GM20000 (cell line): ENCODE measurements around the gene CMBL.

Source experiments
- DNase-seq: peaks from one replicate; pipeline ENCODE4 v3.0.0; 2012; ENCODE audit warnings: low spot score
- TF ChIP-seq, protein P1 (sequence below): IDR thresholded peaks from 2 replicates; pipeline ENCODE4 v1.5.1; 2012; ENCODE audit warnings: mild to moderate bottlenecking, control low read depth; ENCODE audit errors: extremely low read depth, missing control alignments

Gene CMBL

GRCh38 chr5:10259899-10260298, 47.8 kb downstream of the CMBL start:
- TF ChIP-seq, protein P1, sequence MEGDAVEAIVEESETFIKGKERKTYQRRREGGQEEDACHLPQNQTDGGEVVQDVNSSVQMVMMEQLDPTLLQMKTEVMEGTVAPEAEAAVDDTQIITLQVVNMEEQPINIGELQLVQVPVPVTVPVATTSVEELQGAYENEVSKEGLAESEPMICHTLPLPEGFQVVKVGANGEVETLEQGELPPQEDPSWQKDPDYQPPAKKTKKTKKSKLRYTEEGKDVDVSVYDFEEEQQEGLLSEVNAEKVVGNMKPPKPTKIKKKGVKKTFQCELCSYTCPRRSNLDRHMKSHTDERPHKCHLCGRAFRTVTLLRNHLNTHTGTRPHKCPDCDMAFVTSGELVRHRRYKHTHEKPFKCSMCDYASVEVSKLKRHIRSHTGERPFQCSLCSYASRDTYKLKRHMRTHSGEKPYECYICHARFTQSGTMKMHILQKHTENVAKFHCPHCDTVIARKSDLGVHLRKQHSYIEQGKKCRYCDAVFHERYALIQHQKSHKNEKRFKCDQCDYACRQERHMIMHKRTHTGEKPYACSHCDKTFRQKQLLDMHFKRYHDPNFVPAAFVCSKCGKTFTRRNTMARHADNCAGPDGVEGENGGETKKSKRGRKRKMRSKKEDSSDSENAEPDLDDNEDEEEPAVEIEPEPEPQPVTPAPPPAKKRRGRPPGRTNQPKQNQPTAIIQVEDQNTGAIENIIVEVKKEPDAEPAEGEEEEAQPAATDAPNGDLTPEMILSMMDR = no peak
- no peak for DNase-seq

DNA sequence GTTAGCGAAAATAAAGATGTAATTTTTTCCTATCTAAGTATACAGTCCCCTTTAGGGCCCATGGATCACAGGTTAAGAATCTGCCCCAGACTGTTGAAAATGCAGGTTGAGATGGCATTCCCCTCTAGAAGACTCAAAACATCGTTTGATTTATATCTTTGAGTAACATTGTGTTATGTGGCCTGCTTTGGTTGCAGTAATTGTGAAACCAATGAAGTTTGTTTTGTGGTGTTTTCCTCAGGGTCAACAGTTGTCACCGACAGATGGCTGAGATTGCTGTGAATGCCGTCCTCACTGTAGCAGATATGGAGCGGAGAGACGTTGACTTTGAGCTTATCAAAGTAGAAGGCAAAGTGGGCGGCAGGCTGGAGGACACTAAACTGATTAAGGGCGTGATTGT, 49.8 kb downstream of the CMBL start:
- TF ChIP-seq, protein P1 = no peak
- no peak for DNase-seq

- no peak for DNase-seq
- TF ChIP-seq, protein P1 = no peak
Observed at GRCh38 chr5:10254686-10255085, 53.0 kb downstream of the CMBL start.

DNA sequence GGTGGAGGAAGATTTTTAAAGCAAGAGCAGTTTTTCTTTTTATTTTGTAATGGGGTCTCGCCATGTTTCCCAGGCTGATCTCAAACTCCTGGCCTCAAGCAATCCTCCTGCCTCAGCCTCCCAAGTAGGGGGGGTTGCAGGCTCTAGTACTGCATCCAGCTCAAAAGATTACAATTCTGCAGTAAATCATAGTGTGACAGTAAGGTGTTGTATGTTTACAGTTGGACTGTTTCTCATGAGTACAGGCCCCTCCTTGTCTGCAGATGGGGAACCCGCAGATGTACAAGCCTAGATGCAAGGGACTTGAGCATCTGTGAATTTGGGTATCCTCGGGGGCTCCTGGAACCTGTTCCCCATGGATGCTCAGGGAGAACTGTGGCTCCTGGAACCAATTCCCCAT, 54.3 kb downstream of the CMBL start:
- TF ChIP-seq, protein P1 = no peak
- no peak for DNase-seq

GRCh38 chr5:10251405-10251804, 56.3 kb downstream of the CMBL start:
- TF ChIP-seq, protein P1 = no peak
- no peak for DNase-seq

DNA sequence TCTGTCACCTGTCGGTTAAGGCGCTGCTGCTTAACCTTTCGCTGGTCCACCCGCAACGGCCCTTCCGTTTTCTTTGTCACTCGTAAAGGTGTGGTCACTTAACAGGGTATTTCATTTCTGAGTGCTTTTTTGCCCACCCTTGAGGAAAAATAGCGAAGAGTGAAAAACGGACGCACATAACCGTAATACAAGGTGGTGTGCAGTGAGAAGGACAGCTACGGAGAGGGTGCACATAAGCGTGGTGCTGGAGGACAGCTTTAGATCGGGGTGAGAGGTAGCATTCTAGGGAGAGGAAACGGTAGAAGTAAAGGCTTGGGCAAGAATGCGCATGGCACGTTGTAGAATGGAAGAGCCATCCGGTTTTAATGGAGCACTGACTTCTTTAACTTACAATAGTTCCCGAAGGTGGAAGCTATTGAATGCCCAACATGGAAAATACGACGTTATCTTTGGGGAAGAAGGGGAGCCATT, 56.9 kb downstream of the CMBL start:
- DNase-seq = peak; percentile 35
- TF ChIP-seq, protein P1 = no peak

- peak; percentile 96 for DNase-seq
- TF ChIP-seq, protein P1 = no peak
Observed at GRCh38 chr5:10249948-10250805, 57.5 kb downstream of the CMBL start, which contains the start of gene CCT5. CCT5 (plus strand) TSS chr5:10250280; CDS start chr5:10250341, 61 bp downstream.
